Tibial nerve (tissue), 4 donors: Measurements from ENCODE around the gene ZNF662.

Source experiments
- CTCF ChIP-seq, 5 experiments: fragments of 200-600 bp in 3 of 5; fragments of 450-650 bp in 2 of 5; sonication (generic) in 3 of 5; IDR thresholded peaks; one replicate each; pipeline ENCODE4 v1.5.1; 2016 to 2019; ENCODE audit warnings: antibody characterized with exemption in 5 of 5, mild to moderate bottlenecking in 3 of 5, moderate library complexity in 2 of 5
- EP300 ChIP-seq, 2 donors: sonication (generic); formaldehyde crosslinking; IDR thresholded peaks; one replicate each; pipeline ENCODE4 v1.6.1; 2017; ENCODE audit warnings: antibody characterized with exemption in 2 of 2, mild to moderate bottlenecking in 1 of 2
- POLR2A ChIP-seq, 2 donors: fragments of 450-650 bp; IDR thresholded peaks; one replicate each; pipeline ENCODE4 v1.6.1; 2017; ENCODE audit warnings: antibody characterized with exemption in 2 of 2, mild to moderate bottlenecking in 2 of 2, moderate library complexity in 2 of 2

- TF ChIP-seq POLR2A (IDR thresholded peaks at IDR 0.05) (no peak), CTCF (IDR thresholded peaks at IDR 0.05) (no peak), EP300 (IDR thresholded peaks at IDR 0.05) (no peak)
Measured at GRCh38 chr3:42895580-42895868, 10.4 kb upstream of the ZNF662 start.
